HepG2 (cell line): ENCODE data around the gene DTNB. TPM values are rescaled to one million over a fixed set of nuclear protein-coding genes. Genes with fewer than 3 reads are reported as not detected.

Experiments used
- FLYWCH1 ChIP-seq: sonication (generic); formaldehyde crosslinking; IDR thresholded peaks from 2 replicates; pipeline ENCODE4 v1.8.1; 2023; ENCODE audit warnings: mild to moderate bottlenecking, missing genetic modification reagents
- GATAD2A ChIP-seq: IDR thresholded peaks from 2 replicates; pipeline ENCODE4 v1.6.1; 2016
- IRF9 ChIP-seq: sonication (generic); formaldehyde crosslinking; IDR thresholded peaks from 2 replicates; pipeline ENCODE4 v1.8.0; 2022; ENCODE audit warnings: missing genetic modification reagents, mild to moderate bottlenecking, borderline replicate concordance
- KDM1A ChIP-seq: IDR thresholded peaks from 2 replicates; pipeline ENCODE4 v1.6.1; 2016; ENCODE audit warnings: missing compliant biosample characterization
- NCOA1 ChIP-seq: sonication (generic); formaldehyde crosslinking; IDR thresholded peaks from 2 replicates; pipeline ENCODE4 v1.9.0; 2021; ENCODE audit warnings: missing genetic modification reagents
- PAXIP1 ChIP-seq: sonication (generic); formaldehyde crosslinking; conservative IDR thresholded peaks from 2 replicates; pipeline ENCODE4 v1.4.0; 2020; ENCODE audit warnings: mild to moderate bottlenecking, missing genetic modification reagents, moderate library complexity
- PLRG1 ChIP-seq: fragments of 450-650 bp; conservative IDR thresholded peaks from 2 replicates; pipeline ENCODE4 v1.6.1; 2016
- RARA ChIP-seq: IDR thresholded peaks from 2 replicates; pipeline ENCODE4 v1.6.1; 2016; ENCODE audit warnings: missing genetic modification reagents, missing compliant biosample characterization
- RORA ChIP-seq: sonication (generic); formaldehyde crosslinking; IDR thresholded peaks from 2 replicates; pipeline ENCODE4 v1.5.0; 2020; ENCODE audit warnings: mild to moderate bottlenecking, missing genetic modification reagents, moderate library complexity
- TCF7 ChIP-seq: sonication (generic); IDR thresholded peaks from 2 replicates; pipeline ENCODE4 v1.6.1; 2016; ENCODE audit warnings: antibody characterized with exemption, low read depth
- THRA ChIP-seq: sonication (generic); formaldehyde crosslinking; IDR thresholded peaks from 2 replicates; pipeline ENCODE4 v1.4.0; 2020; ENCODE audit warnings: missing genetic modification reagents, borderline replicate concordance
- YY1 ChIP-seq: IDR thresholded peaks from 2 replicates; pipeline ENCODE4 v1.6.1; 2011; ENCODE audit warnings: low read length, low read depth, moderate library complexity, mild to moderate bottlenecking; ENCODE audit not compliant: insufficient read depth, insufficient replicate concordance
- ZNF280B ChIP-seq: sonication (generic); formaldehyde crosslinking; IDR thresholded peaks from 2 replicates; pipeline ENCODE4 v1.5.0; 2020; ENCODE audit warnings: missing genetic modification reagents, mild to moderate bottlenecking, borderline replicate concordance
- ZNF512 ChIP-seq: sonication (generic); formaldehyde crosslinking; IDR thresholded peaks from 2 replicates; pipeline ENCODE4 v1.4.0; 2020; ENCODE audit warnings: mild to moderate bottlenecking, missing genetic modification reagents
- ZNF512B ChIP-seq: sonication (generic); formaldehyde crosslinking; IDR thresholded peaks from 2 replicates; pipeline ENCODE4 v1.5.1; 2020; ENCODE audit warnings: missing genetic modification reagents, mild to moderate bottlenecking, borderline replicate concordance
- ZNF543 ChIP-seq: sonication (generic); formaldehyde crosslinking; IDR thresholded peaks from 2 replicates; pipeline ENCODE4 v1.4.0; 2020; ENCODE audit warnings: mild to moderate bottlenecking, missing genetic modification reagents
- polyA plus RNA-seq, 8 experiments: library from polyadenylated mRNA; depleted of rRNA in 3 of 8; stranded (reverse) in 7 of 8; unstranded in 1 of 8; fragments of >200 nt; fragmentation: Illumina TruSeq in 4 of 8; extraction: Trizol in 4 of 8; gene quantifications; 2 replicates each; pipeline versions ENCODE4 v1.2.1 to v1.2.3, GENCODE V29; 2011 to 2016; ENCODE audit warnings: low read depth in 4 of 8, missing spikeins in 1 of 8, mixed read lengths in 1 of 8; ENCODE audit not compliant: insufficient read depth in 1 of 8
- total RNA-seq, 5 experiments: library from RNA; depleted of rRNA; stranded (reverse); fragments of >200 nt; fragmentation: Illumina TruSeq; extraction: Trizol; gene quantifications; 2 replicates each; pipeline ENCODE4 v1.2.3, GENCODE V29; 2016; ENCODE audit warnings: low read depth in 1 of 5

DTNB gene
- total and polyA plus RNA-seq, 2 of the 13 experiments (the other 11 are each of a cell fraction or from before 2014, with no cell fraction given): 14.4 to 23.9 TPM

GRCh38 chr2:25342372-25343186, 330.8 kb downstream of the DTNB start (continued):
- TF ChIP-seq PAXIP1 (peak; percentile 67), YY1 (peak; percentile 78), ZNF512B (CRISPR knock-in tag) (peak; percentile 45; the same call in 1 of the 2 replicates), PLRG1 (no peak), NCOA1 (CRISPR knock-in tag) (no peak), RARA (peak; percentile 73), GATAD2A (peak; percentile 83), THRA (peak; percentile 91), ZNF543 (CRISPR knock-in tag) (0 out of 2 replicates have a peak, but pooled peaks have one; percentile 66), IRF9 (CRISPR knock-in tag) (peak; percentile 79), ZNF280B (CRISPR knock-in tag) (peak; percentile 67; the same call in 1 of the 2 replicates), RORA (no peak), KDM1A (CRISPR knock-in tag) (peak; percentile 81), TCF7 (no peak), FLYWCH1 (CRISPR knock-in tag) (no peak), ZNF512 (CRISPR knock-in tag) (no peak)
